ENCODE measurements around the gene ACTR3.

DNA sequence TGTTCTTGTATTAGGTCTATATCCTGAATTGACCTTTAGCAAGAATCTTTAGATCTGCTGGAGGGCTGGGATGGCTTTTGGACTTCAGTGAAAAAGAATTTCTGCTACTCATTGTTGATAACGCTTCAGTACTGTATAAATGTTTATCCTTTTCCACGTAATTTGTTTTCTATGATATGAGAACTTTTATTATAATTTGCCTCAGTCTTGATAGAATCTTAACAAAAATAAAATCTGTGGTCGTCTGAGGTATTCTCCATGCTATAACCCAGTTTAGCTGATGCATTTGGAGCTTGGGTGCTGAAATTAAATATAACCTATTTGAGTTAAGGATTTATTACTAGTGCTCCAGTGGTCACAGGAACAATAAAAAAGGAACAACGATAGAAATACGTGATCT is 71.1 kb downstream of the ACTR3 start:
- TF ChIP-seq CTCF (IDR thresholded peaks at IDR 0.05) (no peak), POLR2A (IDR thresholded peaks at IDR 0.05) (no peak)

Data from testis (tissue), 2 donors.